Iris pigment epithelial cell (primary cell): ENCODE data around the gene SEH1L.
"Not testable (repeated sequence)": the region's sequence is repeated elsewhere in the genome, so short reads cannot be mapped to it uniquely, and the experiment has no call there.

Experiments
- DNase-seq: peaks from one replicate; pipeline ENCODE4 v3.0.0-alpha.2; 2011; ENCODE audit warnings: low read depth

Gene SEH1L

DNA sequence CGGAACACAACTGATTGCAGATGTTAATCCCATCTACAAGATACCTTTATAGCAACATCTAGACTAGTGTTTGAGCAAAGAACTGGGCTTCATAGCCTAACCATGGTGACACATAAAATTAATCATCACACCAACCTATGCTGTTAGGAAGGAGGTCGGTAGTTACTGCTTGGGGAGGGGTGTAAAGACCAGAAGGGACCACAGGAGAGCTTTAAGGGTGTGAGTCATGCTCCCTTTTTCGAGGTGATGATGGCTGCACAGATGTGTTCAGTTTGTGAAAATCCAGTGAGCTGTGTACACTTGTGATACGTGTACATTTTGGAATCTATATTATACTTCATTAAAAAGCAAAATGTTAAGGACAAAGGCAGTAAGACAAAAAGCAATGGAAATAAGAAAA is 4.6 kb upstream of the SEH1L start:
- DNase-seq, result no peak

- DNase-seq, result peak; percentile 16
These were observed 3.1 kb upstream of the SEH1L start for GRCh38 chr18:12944709-12945108.

DNA sequence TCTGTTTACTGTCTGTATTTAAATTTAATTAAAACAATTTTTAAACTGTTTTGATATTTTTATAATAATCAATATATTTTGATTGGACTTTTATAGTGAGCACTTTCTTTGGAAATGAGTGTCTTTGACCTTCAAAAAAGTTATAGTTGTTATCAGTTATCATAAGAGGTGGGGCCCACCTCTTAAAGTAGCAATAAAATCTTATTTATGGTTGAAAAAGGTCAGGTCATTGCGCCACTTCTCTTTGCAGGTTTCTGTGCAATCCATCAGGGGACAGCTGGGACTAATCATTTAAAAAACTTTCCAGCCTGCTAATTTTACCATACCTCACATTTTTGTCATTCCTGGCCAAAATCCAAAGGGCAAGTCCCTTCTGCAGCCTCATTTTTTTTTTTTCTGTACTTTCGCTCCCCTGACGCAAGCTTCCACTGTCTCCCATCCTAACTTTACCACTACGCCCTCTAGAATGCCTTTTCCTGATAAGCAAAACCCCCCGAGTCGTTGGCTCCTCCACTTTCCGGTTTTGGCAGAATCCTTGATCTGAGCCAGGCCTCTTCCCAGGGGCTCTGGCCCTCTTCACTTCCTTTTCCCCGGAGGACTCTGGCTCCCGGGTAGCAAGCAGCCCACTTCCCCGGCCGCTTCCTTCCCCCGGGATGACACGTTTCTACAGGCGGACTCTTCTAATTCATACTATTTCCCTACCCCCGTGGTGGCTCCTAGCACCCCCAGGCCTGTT is 1.1 kb upstream of the SEH1L start:
- peak; percentile 87 for DNase-seq

GRCh38 chr18:12948050-12948804 is 416 bp downstream of the SEH1L start:
- peak; percentile 96 for DNase-seq

- DNase-seq, result no peak
These were observed 10.7 kb downstream of the SEH1L start for GRCh38 chr18:12958478-12958877.

DNA sequence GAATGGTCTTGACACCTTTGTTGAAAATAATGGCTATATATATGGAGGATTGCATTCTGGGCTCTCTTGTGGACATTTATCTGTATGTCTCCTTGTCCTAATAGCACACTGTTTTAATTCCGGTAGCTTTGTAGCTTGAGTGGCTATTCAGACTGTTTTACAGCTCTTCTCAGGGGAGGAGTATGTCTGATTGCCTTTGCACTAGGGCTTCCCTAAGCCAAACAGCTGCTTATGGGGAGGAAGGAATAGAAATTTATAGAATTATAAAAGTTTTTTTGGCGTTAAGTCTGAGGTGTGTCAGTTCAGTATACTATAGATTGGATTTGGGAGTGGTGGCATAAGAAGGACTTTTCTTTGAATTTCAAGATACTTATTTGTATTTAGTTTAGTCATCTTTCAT is 12.6 kb downstream of the SEH1L start:
- DNase-seq, result no peak

GRCh38 chr18:12960853-12961397 is 13.1 kb downstream of the SEH1L start:
- peak; percentile 16 for DNase-seq

GRCh38 chr18:12963069-12963468 is 15.3 kb downstream of the SEH1L start:
- DNase-seq, result no peak

DNA sequence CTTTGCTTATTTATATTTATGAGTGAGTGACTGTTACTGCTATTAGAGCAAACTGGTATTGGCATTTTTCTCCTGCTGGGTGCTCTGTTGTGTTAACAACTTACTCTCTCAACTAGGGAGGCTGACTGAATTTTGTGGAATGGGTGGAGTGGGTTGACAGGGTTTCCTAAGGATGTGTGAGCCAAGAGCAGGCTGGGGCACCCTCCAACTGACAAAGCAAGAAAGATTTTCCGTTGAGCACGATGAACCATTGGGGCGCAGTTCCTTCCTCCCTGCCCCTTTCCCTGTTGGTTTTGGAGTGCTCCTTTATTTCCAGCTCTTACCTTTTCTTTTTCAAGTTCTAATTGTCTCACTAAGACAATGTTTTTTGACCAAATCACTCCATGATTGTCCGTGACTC is 20.3 kb downstream of the SEH1L start:
- DNase-seq, result no peak

- no peak for DNase-seq
These were observed 20.8 kb downstream of the SEH1L start for GRCh38 chr18:12968619-12969018.

DNA sequence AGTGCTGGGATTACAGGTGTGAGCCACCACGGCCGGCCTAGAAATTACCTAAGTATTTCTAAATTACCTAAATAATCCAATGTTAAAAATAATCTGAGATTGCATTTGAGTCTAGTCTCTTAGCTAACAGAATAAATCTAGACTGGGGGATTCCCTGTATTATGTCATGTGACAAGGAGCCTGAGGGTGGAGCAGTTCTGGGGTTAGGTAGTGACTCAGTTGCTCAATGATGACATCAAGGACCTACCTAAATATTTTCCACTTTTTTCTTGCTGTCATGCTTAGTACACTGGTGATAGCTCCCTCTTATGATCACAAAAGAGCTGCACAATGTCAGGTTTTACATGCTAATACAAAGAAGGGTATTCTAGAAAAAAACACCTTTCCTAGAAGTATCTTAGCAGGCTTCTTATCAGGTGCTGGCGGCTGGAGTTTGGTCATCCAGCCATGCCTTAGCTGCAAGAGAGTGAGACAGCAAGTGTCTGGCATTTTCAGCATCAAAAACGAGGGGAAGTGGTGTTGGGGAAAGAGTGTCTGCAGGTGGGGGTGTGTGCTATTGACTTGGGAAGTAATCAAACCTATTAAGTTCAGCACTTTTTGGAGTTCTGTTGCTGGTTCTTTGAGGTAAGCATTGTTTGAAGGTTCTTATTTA is 25.9 kb downstream of the SEH1L start:
- peak; percentile 20 for DNase-seq

GRCh38 chr18:12975488-12975887 is 27.7 kb downstream of the SEH1L start:
- no peak for DNase-seq

GRCh38 chr18:12976305-12976704 is 28.5 kb downstream of the SEH1L start:
- no peak for DNase-seq

DNA sequence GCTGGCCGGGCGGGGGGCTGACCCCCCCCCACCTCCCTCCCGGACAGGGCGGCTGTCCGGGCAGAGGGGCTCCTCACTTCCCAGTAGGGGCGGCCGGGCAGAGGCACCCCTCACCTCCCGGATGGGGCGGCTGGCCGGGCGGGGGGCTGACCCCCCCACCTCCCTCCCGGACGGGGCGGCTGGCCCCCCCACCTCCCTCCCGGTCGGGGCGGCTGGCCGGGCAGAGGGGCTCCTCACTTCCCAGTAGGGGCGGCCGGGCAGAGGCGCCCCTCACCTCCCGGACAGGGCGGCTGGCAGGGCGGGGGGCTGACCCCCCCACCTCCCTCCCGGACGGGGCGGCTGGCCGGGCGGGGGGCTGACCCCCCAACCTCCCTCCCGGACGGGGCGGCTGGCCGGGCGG is 32.3 kb downstream of the SEH1L start:
- DNase-seq, result not testable (repeated sequence)

GRCh38 chr18:12989397-12990122 is 41.7 kb downstream of the SEH1L start:
- DNase-seq, result no peak

- DNase-seq, result no peak
These were observed 42.3 kb downstream of the SEH1L start for GRCh38 chr18:12990123-12990475.

DNA sequence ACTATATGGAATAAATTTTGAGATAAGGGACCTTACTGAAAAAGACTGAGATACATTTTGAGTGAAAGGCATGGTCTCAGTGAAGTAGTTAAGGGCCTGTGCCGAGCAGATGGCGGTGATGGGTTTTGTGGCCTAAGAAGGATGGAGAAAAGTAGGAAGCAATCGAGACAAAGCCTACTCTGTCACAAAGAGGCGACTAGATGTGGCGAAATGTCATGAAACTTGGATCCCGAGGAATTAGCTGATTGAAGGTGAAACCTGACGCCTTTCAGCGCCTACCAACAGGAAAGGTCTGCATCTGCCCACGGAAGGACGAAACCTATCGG is 42.8 kb downstream of the SEH1L start:
- no peak for DNase-seq

- DNase-seq, result peak; percentile 99
These were observed 43.4 kb downstream of the SEH1L start, which contains the start of gene CEP192 for GRCh38 chr18:12990967-12991820. CEP192 (plus strand) TSS chr18:12991362; CDS start chr18:12999425, 8,063 bp downstream.

DNA sequence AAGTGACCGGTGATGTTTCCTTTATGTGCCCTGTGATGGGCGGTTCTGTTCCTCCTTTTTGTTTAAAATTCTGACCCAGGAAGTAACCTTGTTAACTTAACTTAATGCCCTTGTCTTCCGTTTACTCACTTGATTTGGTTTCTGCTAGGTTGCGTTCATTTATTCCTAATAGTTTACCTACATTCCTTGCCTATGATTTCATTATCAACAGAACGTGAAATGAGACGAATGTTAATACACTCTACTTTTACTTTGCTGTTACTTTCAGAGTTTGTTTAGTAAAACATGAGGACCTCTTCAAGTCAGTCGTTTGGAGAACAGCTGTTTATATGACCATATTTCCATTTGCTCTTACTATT is 44.0 kb downstream of the SEH1L start:
- peak; percentile 43 for DNase-seq

DNA sequence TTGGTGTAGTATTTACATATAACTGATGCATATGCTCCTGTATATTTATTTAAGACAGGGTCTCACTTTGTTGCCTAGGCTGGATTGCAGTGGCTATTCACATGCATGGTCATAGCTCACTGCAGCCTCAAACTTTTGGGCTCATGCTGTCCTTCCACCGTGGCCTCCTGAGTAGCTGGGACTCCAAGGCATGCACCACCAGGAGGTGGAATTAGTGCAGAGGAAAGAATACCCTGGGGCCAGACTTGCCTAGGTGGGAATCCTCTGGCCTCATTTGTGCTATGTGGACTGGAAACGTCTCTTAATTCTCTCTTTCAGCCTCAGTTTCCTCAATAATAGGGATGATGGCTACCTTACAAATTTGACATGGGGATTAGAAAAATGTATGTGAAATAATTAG is 45.6 kb downstream of the SEH1L start:
- DNase-seq, result no peak

DNA sequence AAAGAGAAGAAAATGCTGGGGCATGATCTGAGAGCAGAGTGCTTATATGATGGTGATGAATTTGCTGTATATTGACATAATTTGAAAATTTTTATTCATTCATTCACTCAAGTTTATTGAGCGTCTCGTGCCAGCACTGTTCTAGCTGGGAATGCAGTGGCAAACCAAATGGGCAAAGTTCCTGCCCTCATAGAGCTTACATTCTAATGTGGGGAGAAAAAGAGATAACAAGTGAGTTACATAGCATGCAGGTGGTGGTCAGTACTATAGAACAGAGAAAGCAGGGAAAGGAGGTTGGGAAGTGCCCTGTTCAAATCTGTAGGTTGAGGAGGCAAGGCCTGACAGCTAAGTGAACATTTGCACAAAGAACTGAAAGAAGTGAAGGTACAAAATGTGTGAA is 47.6 kb downstream of the SEH1L start:
- DNase-seq, result no peak
